Non-pigmented ciliary epithelial cell (primary cell): Measurements from ENCODE around the gene ACTMAP.
A peak's percentile ranks its signal among the peaks of the same experiment; 100 is the strongest.

Experiments used
- DNase-seq: peaks from one replicate; pipeline ENCODE4 v3.0.0-alpha.2; 2010; ENCODE audit warnings: low read depth

ACTMAP gene

GRCh38 chr19:40718774-40719391, 31.4 kb downstream of the ACTMAP start:
- DNase-seq: no peak

DNA sequence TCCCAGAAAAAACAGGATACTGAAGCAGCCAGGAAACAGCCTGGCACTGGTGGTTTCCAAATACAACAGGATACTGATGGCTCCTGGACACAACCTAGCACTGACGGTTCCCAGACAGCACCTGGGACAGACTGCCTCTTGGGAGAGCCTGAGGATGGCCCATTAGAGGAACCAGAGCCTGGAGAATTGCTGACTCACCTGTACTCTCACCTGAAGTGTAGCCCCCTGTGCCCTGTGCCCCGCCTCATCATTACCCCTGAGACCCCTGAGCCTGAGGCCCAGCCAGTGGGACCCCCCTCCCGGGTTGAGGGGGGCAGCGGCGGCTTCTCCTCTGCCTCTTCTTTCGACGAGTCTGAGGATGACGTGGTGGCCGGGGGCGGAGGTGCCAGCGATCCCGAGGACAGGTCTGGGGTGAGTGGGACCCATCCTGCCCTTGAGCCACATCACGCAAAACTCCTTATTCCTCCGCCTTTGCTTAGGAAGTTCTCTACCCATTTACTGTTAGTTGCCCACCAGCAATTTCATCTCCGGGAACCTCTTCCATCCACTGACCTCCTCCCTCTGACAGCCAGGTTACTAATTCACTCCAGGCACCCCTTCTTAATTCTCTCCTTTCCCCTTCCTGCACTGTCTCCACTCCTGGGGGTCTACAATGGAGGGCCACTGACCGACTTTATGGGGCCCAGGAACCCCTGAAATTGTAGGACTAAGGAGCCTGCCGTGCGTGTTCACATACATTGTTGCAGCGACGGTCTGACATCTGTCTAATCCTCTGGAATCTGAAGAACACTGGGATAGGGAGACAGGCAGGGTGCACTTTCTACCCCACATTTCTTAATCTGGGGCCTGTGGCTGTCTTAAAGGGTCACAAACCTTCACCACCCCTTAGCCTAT, 32.1 kb downstream of the ACTMAP start:
- DNase-seq: no peak

DNA sequence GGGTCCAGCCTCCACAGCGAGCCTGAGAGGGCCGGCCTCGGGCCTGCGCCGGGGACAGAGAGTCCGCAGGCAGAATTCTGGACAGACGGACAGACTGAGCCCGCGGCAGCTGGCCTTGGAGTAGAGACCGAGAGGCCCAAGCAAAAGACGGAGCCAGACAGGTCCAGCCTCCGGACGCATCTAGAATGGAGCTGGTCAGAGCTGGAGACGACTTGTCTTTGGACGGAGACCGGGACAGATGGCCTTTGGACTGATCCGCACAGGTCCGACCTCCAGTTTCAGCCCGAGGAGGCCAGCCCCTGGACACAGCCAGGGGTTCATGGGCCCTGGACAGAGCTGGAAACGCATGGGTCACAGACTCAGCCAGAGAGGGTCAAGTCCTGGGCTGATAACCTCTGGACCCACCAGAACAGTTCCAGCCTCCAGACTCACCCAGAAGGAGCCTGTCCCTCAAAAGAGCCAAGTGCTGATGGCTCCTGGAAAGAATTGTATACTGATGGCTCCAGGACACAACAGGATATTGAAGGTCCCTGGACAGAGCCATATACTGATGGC, 32.9 kb downstream of the ACTMAP start:
- DNase-seq: no peak

- DNase-seq: peak; percentile 77
Observed at GRCh38 chr19:40716482-40717324, 33.6 kb downstream of the ACTMAP start, which contains the start of the genes COQ8B and ITPKC. Gene COQ8B, minus strand, starts transcription at chr19:40716886. Its CDS starts 2,254 bp downstream, at chr19:40714632. Gene ITPKC, plus strand, starts transcription at chr19:40717112. Its CDS starts 24 bp downstream, at chr19:40717136.

- peak; percentile 79 for DNase-seq
Observed at GRCh38 chr19:40716031-40716481, 34.2 kb downstream of the ACTMAP start.

DNA sequence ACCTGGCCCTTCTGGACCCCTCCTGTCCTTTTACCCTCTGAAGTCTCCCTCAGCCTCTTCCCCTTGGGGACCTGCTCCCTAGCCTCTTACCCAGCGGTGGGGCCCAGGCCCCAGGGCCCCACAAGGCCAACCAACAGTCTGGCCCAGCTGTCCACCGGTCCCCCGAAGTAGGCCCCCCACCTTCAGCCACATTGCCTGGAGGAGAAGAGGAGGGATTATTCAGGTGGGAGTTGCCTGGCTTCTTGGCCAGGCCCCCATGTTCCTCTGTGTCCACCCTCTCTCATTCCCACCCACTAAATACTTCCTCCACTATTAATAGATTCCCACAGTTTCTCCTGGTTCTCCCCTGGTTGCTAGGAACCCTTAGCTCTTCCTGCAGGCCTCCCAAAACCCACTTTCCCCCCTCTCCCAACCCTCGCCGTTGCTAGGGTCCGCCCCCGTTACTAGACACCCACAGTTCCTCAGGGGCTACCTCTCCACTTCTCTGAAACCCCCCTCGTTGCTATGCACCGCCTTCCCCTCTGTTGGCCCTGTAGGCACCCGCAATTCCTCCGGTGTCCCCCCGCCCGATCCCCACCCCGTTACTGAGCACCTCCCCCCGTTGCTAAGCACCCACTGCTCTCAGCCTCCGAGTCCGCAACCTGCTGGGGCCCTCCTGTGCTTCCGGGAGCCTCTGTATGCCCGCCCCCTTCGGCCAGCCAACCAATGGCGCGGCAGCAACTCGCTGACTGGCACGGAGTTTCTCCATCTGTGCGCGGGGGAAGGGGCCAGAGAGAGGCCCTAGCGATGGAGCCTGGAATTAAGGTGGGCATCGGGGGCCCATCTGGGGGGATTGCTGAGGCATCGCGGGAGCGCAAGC, 35.6 kb downstream of the ACTMAP start:
- peak; percentile 58 for DNase-seq

DNA sequence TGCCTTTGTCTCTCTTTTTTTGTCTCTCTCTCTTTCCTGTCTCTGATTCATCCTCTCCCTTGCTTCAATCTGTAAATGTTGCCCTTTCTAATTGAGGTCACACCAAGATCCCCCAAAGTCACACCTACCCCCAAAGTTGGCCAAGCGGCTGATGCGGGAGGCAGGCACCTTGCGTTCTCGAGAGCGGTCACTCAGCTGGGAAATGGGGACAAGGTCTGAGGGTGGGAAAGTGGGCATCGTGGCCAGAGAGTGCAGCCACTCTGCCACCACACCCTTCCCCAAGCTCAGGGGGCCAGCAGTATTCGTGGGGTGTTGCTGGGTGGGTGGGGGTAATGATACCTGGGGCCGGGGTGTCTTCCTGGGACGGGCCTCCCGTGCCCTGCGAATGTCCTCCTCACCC, 36.3 kb downstream of the ACTMAP start:
- DNase-seq: no peak

DNA sequence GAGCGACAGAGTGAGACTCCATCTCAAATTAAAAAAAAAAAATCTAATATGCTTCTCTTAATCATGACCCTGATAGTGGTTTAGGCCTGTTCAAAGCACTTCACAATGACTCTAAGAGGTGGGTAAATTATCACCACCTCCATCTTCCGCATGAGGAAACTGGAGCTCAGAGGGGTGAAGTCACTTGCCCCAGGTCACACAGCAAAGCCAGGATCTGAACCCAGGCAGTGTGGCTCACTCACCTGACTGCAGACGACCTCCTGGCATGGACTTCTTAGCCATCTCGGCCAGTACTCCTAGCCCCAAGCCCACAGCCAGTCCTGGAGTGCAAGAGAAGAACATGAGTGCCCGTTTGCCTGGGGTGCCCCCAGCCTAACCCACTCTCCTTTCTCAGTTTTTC, 40.5 kb downstream of the ACTMAP start:
- no peak for DNase-seq

DNA sequence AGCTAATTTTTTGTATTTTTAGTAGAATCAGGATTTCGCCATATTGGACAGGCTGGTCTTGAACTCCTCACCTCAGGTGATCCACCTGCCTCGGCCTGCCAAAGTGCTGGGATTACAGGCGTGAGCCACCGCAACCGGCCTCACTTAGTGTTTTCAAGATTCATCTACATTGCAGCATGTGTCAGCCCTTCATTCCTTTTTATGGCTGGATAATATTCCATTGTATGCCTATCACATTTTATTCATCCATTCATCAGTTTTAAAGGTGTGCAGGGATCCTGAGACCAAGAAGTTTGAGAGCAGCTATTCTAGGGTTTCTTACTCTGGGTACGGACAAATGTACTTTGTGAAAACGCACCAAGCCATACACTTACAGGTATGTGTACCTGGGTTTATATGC, 42.7 kb downstream of the ACTMAP start:
- no peak for DNase-seq

- no peak for DNase-seq
Observed at GRCh38 chr19:40705950-40706619, 44.2 kb downstream of the ACTMAP start.

- DNase-seq: no peak
Observed at GRCh38 chr19:40705362-40705651, 45.0 kb downstream of the ACTMAP start.

GRCh38 chr19:40704491-40705361, 45.6 kb downstream of the ACTMAP start:
- no peak for DNase-seq

DNA sequence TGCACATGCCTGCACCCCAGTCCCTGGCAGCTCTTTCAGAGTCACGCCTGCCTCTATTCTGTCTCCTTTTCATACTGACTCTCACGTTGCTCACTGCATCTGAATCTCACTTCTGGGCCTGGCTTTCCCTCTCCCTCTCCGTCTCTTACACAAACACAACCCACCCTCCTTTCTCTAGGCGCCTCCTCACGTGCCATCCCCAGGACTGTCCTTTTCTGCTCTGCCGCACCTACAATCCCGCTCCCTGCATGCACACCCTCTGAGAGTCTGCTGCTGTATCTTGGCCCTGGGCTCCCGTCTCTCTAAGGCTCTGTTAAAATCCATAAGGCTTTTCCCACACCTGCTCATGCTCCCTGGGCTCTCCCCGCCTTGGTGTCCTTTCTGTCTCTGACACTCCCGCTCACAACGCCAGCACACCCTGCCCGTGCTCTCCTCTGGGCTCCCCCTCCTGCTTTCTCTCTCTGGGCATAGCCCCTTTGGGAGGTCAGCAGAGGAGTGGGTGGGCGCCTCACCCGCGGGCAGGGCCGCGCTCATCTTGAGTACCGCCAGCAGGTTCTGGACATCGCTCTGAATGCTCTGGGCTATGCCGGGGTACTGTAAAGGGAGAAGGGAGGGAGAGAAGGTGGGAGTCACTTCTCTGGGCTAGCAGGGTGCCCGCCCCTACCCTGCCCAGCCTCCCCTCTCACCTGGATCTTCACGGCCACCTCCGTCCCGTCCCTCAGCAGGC, 47.1 kb downstream of the ACTMAP start:
- no peak for DNase-seq

- DNase-seq: no peak
Observed at GRCh38 chr19:40702337-40703012, 47.8 kb downstream of the ACTMAP start.

- DNase-seq: no peak
Observed at GRCh38 chr19:40701758-40702157, 48.5 kb downstream of the ACTMAP start.

DNA sequence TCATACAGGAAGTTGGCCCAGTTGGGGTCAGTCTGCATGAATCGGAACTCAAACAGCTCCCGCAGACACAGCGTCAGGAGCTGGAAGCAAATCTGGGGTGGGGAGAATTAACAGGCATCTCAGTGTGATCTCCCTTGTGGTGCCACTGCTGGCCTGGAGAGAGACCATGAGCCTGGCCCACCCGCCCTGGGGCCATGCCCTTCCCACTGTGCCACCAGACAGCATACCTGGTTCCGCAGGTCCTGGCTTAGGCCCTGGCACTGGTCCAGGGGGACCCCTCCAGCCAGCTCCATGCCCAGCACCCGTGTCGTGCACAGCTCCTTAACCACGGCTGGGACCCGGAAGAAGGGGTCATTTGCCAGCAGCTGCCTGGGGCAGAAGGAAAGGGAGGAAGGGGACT, 50.2 kb downstream of the ACTMAP start:
- DNase-seq: no peak

GRCh38 chr19:40697007-40697406, 53.3 kb downstream of the ACTMAP start:
- DNase-seq: no peak

DNA sequence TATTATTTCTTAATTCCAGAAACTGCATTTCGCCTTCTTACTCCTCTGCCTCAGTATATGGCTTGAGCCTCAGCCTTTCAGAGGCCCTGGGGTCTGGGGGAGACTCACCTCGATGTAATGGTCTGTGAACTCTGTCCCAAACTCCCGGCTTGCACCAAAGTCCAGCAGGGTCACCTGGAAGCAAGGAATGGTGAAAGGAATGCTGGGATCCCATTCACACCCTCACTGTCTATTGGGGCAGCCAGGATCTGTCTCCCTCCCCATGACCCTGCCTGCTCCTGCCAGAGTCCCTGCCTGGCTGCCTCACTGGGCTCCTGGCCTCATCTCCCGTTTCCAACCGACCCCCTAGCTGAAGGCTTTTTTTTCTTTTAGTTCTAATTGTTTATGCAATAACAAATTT, 54.4 kb downstream of the ACTMAP start:
- no peak for DNase-seq
